Ishikawa (cell line): ENCODE data around the gene MLKL.

Experiments used
- CEBPB ChIP-seq: IDR thresholded peaks from 2 replicates; pipeline ENCODE4 v1.6.1; 2012
- EP300 ChIP-seq: IDR thresholded peaks from 2 replicates; pipeline ENCODE4 v1.6.1; 2012; ENCODE audit warnings: borderline replicate concordance
- TCF12 ChIP-seq: IDR thresholded peaks from 2 replicates; pipeline ENCODE4 v1.6.1; 2012; ENCODE audit warnings: low read depth
- TEAD4 ChIP-seq: IDR thresholded peaks from 2 replicates; pipeline ENCODE4 v1.6.1; 2012
- TF ChIP-seq, protein P1 (sequence below): IDR thresholded peaks from 2 replicates; pipeline ENCODE4 v1.6.1; 2012
- TF ChIP-seq, protein P2 (sequence below): IDR thresholded peaks from 2 replicates; pipeline ENCODE4 v1.6.1; 2012
- TF ChIP-seq, protein P3 (sequence below): IDR thresholded peaks from 2 replicates; pipeline ENCODE4 v1.6.1; 2012; ENCODE audit warnings: low read depth, mild to moderate bottlenecking

DNA sequence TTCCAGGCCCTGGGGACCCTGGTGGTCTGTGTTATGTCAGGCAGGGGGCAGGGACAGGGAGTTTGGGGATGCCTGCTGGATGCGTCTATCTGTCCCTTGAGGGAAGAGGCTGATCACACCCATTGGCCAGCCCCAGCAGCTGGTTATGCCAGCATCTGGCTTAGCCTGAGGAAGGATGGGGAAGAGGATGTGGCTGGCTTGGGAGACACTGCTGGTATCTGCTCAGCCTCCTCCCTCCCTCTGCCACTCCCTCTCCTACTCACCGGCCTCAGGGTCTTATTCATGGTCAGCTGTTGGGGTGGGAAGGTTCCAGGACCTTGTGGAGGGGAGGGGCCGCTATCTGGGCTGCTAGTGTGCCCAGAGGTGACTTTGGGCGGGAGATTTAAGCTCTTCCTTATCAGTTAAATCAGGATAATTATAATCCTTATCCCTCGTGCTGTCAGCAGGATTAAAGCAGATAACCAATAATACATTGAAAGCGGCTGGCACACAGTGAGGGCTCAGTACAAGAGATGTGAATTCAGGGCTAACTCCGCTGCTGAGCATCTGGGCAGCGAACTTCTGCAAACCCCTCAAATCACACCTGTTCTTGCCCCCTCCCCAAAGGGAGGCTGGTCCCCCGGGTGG is 36.0 kb upstream of the MLKL start:
- TF ChIP-seq TCF12: no peak
- TF ChIP-seq, protein P1, sequence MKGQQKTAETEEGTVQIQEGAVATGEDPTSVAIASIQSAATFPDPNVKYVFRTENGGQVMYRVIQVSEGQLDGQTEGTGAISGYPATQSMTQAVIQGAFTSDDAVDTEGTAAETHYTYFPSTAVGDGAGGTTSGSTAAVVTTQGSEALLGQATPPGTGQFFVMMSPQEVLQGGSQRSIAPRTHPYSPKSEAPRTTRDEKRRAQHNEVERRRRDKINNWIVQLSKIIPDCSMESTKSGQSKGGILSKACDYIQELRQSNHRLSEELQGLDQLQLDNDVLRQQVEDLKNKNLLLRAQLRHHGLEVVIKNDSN: no peak
- no peak for TF ChIP-seq EP300
- TF ChIP-seq CEBPB: no peak
- TF ChIP-seq, protein P2, sequence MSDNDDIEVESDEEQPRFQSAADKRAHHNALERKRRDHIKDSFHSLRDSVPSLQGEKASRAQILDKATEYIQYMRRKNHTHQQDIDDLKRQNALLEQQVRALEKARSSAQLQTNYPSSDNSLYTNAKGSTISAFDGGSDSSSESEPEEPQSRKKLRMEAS: no peak
- TF ChIP-seq TEAD4: no peak
- TF ChIP-seq, protein P3, sequence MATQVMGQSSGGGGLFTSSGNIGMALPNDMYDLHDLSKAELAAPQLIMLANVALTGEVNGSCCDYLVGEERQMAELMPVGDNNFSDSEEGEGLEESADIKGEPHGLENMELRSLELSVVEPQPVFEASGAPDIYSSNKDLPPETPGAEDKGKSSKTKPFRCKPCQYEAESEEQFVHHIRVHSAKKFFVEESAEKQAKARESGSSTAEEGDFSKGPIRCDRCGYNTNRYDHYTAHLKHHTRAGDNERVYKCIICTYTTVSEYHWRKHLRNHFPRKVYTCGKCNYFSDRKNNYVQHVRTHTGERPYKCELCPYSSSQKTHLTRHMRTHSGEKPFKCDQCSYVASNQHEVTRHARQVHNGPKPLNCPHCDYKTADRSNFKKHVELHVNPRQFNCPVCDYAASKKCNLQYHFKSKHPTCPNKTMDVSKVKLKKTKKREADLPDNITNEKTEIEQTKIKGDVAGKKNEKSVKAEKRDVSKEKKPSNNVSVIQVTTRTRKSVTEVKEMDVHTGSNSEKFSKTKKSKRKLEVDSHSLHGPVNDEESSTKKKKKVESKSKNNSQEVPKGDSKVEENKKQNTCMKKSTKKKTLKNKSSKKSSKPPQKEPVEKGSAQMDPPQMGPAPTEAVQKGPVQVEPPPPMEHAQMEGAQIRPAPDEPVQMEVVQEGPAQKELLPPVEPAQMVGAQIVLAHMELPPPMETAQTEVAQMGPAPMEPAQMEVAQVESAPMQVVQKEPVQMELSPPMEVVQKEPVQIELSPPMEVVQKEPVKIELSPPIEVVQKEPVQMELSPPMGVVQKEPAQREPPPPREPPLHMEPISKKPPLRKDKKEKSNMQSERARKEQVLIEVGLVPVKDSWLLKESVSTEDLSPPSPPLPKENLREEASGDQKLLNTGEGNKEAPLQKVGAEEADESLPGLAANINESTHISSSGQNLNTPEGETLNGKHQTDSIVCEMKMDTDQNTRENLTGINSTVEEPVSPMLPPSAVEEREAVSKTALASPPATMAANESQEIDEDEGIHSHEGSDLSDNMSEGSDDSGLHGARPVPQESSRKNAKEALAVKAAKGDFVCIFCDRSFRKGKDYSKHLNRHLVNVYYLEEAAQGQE: no peak
